Type B pancreatic cell (in vitro differentiated cells): ENCODE data around the gene DDN. TPM values are rescaled to one million over a fixed set of nuclear protein-coding genes. Genes with fewer than 3 reads are reported as not detected.

ENCODE experiments used
- DNase-seq: peaks from one replicate; pipeline ENCODE4 v3.0.0; 2021; ENCODE audit warnings: mixed read lengths; ENCODE audit not compliant: unreplicated experiment; ENCODE audit errors: extremely low spot score
- H3K27ac Mint-ChIP-seq: 2 replicates; pipeline ENCODE4 v1.8.0; 2021; ENCODE audit warnings: mild to moderate bottlenecking, mixed read lengths
- H3K27me3 Mint-ChIP-seq: 2 replicates; pipeline ENCODE4 v1.8.0; 2021; ENCODE audit warnings: mixed read lengths
- H3K36me3 Mint-ChIP-seq: 2 replicates; pipeline ENCODE4 v1.8.0; 2021; ENCODE audit warnings: mixed read lengths
- H3K4me1 Mint-ChIP-seq: one replicate; pipeline ENCODE4 v1.8.0; 2021; ENCODE audit warnings: mixed read lengths; ENCODE audit not compliant: unreplicated experiment
- H3K4me3 Mint-ChIP-seq: 2 replicates; pipeline ENCODE4 v1.8.0; 2021; ENCODE audit warnings: mild to moderate bottlenecking, mixed read lengths
- H3K9me3 Mint-ChIP-seq: 2 replicates; pipeline ENCODE4 v1.8.0; 2021; ENCODE audit warnings: mixed read lengths
- CTCF ChIP-seq: fragments of 200-600 bp; sonication (generic); conservative IDR thresholded peaks from 2 replicates; pipeline ENCODE4 v1.5.0; 2021; ENCODE audit warnings: antibody characterized with exemption, mild to moderate bottlenecking
- total RNA-seq: library from RNA; stranded (reverse); gene quantifications from 2 replicates; pipeline ENCODE4 v1.2.1, GENCODE V29; 2021; ENCODE audit warnings: low replicate concordance

DDN gene
- total RNA-seq, 1 donor from 2014 or later, result 8.8 TPM

- Mint-ChIP-seq H3K36me3 (peaks cover 1% of the 10 kb centered on the region), H3K4me1 (peaks cover 19% of the 10 kb centered on the region), H3K27ac (peak overlapping the region; percentile 57), H3K27me3 (peaks cover 76% of the 10 kb centered on the region), H3K4me3 (peak overlapping the region; percentile 81), H3K9me3 (no peaks in the 10 kb centered on the region)
- peak; percentile 83 for TF ChIP-seq CTCF
- peak; percentile 89 for DNase-seq
Observed at GRCh38 chr12:48995086-48995879, 3.9 kb downstream of the DDN start.

GRCh38 chr12:48994224-48995085 is 4.7 kb downstream of the DDN start:
- peaks cover 11% of the 10 kb centered on the region for H3K4me1 Mint-ChIP-seq
- H3K27me3 Mint-ChIP-seq, result peaks cover 74% of the 10 kb centered on the region
- no peak overlapping the region for H3K27ac Mint-ChIP-seq
- no peaks in the 10 kb centered on the region for H3K36me3 Mint-ChIP-seq
- H3K9me3 Mint-ChIP-seq, result no peaks in the 10 kb centered on the region
- H3K4me3 Mint-ChIP-seq, result no peak overlapping the region
- no peak for TF ChIP-seq CTCF
- no peak for DNase-seq

GRCh38 chr12:48993787-48994186 is 5.4 kb downstream of the DDN start:
- Mint-ChIP-seq H3K27me3 (peaks cover 75% of the 10 kb centered on the region), H3K4me3 (no peak overlapping the region), H3K36me3 (no peaks in the 10 kb centered on the region), H3K9me3 (no peaks in the 10 kb centered on the region), H3K4me1 (peaks cover 10% of the 10 kb centered on the region), H3K27ac (no peak overlapping the region)
- no peak for DNase-seq
- TF ChIP-seq CTCF, result no peak

- Mint-ChIP-seq H3K9me3 (no peaks in the 10 kb centered on the region), H3K27ac (no peak overlapping the region), H3K36me3 (no peaks in the 10 kb centered on the region), H3K4me3 (no peak overlapping the region), H3K4me1 (peaks cover 20% of the 10 kb centered on the region), H3K27me3 (peaks cover 79% of the 10 kb centered on the region)
- no peak for TF ChIP-seq CTCF
- no peak for DNase-seq
Observed at GRCh38 chr12:48991247-48992050, 7.7 kb downstream of the DDN start.

- Mint-ChIP-seq H3K36me3 (no peaks in the 10 kb centered on the region), H3K27ac (no peak overlapping the region), H3K4me1 (peaks cover 19% of the 10 kb centered on the region), H3K4me3 (no peak overlapping the region), H3K9me3 (no peaks in the 10 kb centered on the region), H3K27me3 (peaks cover 79% of the 10 kb centered on the region)
- no peak for DNase-seq
- TF ChIP-seq CTCF, result no peak
Observed at GRCh38 chr12:48990552-48990951, 8.6 kb downstream of the DDN start.
